Measurements from ENCODE around the gene SOX6. TPM values are rescaled to one million over a fixed set of nuclear protein-coding genes. Genes with fewer than 3 reads are reported as not detected.

Gene SOX6
- total RNA-seq, 1 experiment from 2014 or later: not detected

DNA sequence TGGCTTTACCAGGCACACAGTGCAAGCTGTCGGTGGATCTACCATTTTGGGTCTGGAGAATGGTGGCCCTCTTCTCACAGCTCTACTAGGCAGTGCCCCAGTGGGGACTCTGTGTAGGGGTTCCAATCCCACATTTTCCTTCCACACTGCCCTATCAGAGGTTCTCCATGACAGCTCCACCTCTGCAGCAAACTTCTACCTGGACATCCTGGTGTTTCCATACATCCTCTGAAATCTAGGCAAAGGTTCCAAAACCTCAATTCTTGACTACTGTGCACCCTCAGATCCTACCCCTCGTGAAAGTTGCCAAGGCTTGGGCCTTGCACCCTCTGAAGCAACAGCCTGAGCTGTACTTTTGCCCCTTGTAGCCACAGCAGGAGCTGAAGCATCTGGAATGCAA is 108.1 kb downstream of the SOX6 start:
- H3K27ac Mint-ChIP-seq: no peak overlapping the region
- no peak for DNase-seq
- Histone ChIP-seq H3K4me1 (ENCODE audit: insufficient read depth, low read length) (no peaks in the 10 kb centered on the region), H4K8ac (replicated peaks; ENCODE audit: insufficient read length, low read depth, low read length) (no peak overlapping the region), H3K4ac (ENCODE audit: low read depth, low read length) (no peak overlapping the region), H3K23me2 (ENCODE audit: insufficient read length, low read depth, low read length, poor library complexity, severe bottlenecking) (no peaks in the 10 kb centered on the region), H3K4me2 (ENCODE audit: insufficient read depth, insufficient read length, low read length) (no peak overlapping the region), H4K5ac (ENCODE audit: insufficient read length, low read depth, low read length) (no peak overlapping the region), H4K91ac (ENCODE audit: insufficient read length, low read depth, low read length) (no peak overlapping the region), H3K27ac (ENCODE audit: insufficient read length, low read depth, low read length) (no peak overlapping the region), H2BK5ac (ENCODE audit: insufficient read length, low read length) (no peak overlapping the region), H2BK120ac (ENCODE audit: low read depth, low read length, poor library complexity, severe bottlenecking) (no peak overlapping the region), H2BK15ac (ENCODE audit: low read depth, low read length) (no peak overlapping the region), H3K56ac (ENCODE audit: insufficient read length, low read depth, low read length) (no peak overlapping the region), H3K27me3 (ENCODE audit: insufficient read depth, low read length) (no peaks in the 10 kb centered on the region), H2AK5ac (ENCODE audit: insufficient read length, low read length) (no peak overlapping the region), H3K9ac (ENCODE audit: extremely low read depth, insufficient read length, low read length) (no peak overlapping the region), H3K79me2 (ENCODE audit: insufficient read depth, low read length) (no peaks in the 10 kb centered on the region), H3K79me1 (ENCODE audit: insufficient read depth, low read depth, low read length, poor library complexity, severe bottlenecking) (no peaks in the 10 kb centered on the region), H3K14ac (ENCODE audit: insufficient read depth, low read length) (no peak overlapping the region), H4K20me1 (ENCODE audit: control insufficient read depth, insufficient read depth, insufficient read length) (no peaks in the 10 kb centered on the region), H3K23ac (ENCODE audit: insufficient read length, low read depth, low read length) (no peak overlapping the region), H2AFZ (ENCODE audit: low read length) (no peak overlapping the region), H3T11ph (ENCODE audit: low read length) (no peak overlapping the region), H3K9me3 (ENCODE audit: control insufficient read depth, low read depth, low read length) (no peaks in the 10 kb centered on the region), H3K18ac (ENCODE audit: insufficient read length, low read depth, low read length) (no peak overlapping the region), H2BK20ac (ENCODE audit: low read depth, low read length, poor library complexity, severe bottlenecking) (no peak overlapping the region), H2BK12ac (ENCODE audit: insufficient read length, low read depth, low read length) (no peak overlapping the region)
- peaks cover 4 to 17% (median 8%) of the 10 kb centered on the region in 3 experiments for H3K36me3 Mint-ChIP-seq (ENCODE audit: insufficient read depth in 1 of 3, low read depth in 3 of 3)
- no peaks in the 10 kb centered on the region; the same call in 1 of the 2 replicates for H3K27me3 Mint-ChIP-seq (ENCODE audit: low read depth)
- H3K4me3 Mint-ChIP-seq: no peak overlapping the region
- no peak for TF ChIP-seq CTCF (conservative IDR thresholded peaks at IDR 0.05)
- peaks cover 11 to 20% of the 10 kb centered on the region in 2 experiments for H3K9me3 Mint-ChIP-seq
- peaks cover 5 to 6% of the 10 kb centered on the region in 2 experiments; a peak in 3 of 4 replicates for H3K4me1 Mint-ChIP-seq
- WGBS (ENCODE audit: extremely low coverage, insufficient read length, low lambda C conversion rate): no CpG with 5 or more reads among the region's 2 CpGs
